ENCODE measurements around the gene EXOC6B.

Gene EXOC6B

DNA sequence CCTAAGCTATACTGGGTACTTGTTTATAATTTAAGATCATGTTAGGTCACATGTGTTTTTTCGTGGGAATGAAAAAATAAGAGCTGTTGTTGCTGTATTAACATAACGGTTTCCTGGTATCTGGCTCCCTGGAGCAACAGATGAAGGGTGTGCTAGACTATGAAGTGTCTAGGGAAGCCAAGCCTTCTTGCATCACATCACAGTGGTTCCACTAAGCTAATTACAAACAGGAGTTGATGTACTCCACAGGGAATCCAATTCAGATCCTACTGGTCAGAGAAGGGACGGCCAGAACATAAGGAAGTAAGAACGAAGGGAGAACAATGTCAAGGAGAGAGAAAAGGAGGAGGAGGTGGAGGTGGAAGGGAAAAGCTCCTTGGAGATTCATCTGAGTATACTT, 485.2 kb downstream of the EXOC6B start:
- no peak for DNase-seq

GRCh38 chr2:72338076-72338475, 487.8 kb downstream of the EXOC6B start:
- no peak for DNase-seq

- no peak for DNase-seq
Measured at GRCh38 chr2:72332720-72333119, 493.1 kb downstream of the EXOC6B start.

- no peak for DNase-seq
Measured at GRCh38 chr2:72330652-72331051, 495.2 kb downstream of the EXOC6B start.

DNA sequence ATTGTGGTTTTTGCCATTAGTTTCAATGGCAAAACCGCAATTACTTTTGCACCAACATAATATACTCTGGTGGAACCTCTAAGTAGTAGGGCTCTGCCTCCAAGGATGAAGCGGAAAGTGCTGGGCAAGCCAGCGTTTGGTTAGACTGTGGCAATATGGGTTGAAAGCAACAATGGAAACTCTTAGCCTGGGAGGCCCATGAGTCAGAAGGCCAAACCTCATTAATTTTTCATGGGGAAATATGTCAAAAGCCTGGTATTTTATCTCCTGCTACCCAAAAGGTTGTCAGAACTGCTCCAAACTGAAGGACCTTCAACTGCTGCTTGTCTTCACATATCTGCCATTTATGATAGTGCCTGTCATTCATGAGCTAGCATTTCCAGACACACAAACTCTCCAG, 499.1 kb downstream of the EXOC6B start:
- no peak for DNase-seq

- no peak for DNase-seq
Measured at GRCh38 chr2:72325592-72326422, 500.0 kb downstream of the EXOC6B start.

- no peak for DNase-seq
Measured at GRCh38 chr2:72316774-72317173, 509.1 kb downstream of the EXOC6B start.

- DNase-seq = no peak
Measured at GRCh38 chr2:72300147-72300684, 525.6 kb downstream of the EXOC6B start.

DNA sequence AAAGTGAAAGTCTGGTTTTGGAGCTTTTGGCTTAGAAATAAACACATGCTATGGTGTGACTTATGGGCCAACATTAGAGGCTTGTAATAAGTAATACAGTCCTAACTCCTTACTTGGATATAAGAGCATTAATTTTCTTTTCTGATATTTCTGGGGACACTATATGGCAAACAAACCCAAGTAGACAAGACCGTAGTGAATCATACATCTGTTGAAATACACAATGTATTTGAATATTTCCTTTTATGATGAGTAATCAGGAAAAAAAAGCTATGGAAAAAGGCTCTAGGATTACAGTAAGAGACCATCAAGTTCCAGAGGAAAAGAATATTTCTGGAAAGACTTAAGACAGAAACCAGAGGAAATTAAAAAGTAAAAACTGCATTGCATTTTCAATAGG, 532.2 kb downstream of the EXOC6B start:
- DNase-seq = no peak

DNA sequence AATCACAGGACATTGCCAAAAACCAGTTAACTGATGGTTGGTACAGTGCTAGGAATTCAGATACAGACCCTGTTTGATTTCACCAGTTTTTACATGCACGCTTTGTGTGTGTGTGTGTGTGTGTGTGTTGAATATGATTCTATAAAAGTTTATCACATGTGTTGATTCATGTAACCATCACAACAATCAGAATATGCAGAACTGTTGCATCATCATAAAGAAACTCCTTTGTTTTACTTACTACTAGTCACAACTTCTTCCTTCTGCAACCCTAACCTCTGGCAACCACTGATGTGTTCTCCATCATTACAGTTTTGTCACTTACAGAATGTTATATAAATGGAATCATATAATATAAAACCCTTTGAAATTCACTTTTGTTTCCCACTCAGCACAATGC, 533.4 kb downstream of the EXOC6B start:
- DNase-seq = no peak

- DNase-seq = no peak
Measured at GRCh38 chr2:72291059-72291458, 534.8 kb downstream of the EXOC6B start.

DNA sequence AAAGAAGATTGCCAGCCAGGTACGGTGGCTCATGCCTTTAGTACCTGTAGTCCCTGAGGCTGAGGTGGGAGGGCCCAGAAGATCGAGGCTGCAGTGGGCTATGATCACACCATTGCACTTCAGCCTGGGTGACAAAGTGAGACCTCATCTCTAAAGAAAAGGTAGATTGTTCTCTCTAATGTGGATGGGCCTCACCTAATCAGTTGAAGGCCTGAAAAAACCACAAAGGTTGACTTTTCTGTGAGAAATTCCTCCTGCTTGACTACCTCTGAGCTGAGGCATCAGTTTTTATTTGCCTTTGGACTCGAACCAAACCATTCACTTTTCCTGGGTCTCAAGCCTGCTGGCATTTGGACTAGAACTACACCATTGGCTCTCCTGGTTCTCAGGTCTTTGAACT, 536.1 kb downstream of the EXOC6B start:
- DNase-seq = no peak

DNA sequence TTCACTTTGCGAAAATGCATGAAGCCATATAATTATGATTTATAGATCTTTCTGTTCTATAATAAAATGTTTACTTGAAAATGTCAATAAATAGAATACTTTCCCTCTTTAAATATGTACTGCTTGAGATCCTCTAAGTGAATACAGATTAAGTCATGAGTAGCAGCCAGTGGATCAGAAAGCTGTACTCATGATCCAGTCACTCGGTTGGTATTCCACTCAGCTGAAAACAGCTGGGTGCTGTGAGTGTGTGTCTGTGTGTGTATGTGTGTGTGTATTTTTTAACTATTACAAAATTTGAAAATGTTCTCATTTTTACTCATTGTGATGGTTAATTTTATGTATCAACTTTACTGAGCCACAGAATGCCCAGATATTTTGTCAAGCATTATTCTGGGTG, 536.5 kb downstream of the EXOC6B start:
- no peak for DNase-seq

GRCh38 chr2:72278046-72278445, 547.8 kb downstream of the EXOC6B start:
- no peak for DNase-seq

DNA sequence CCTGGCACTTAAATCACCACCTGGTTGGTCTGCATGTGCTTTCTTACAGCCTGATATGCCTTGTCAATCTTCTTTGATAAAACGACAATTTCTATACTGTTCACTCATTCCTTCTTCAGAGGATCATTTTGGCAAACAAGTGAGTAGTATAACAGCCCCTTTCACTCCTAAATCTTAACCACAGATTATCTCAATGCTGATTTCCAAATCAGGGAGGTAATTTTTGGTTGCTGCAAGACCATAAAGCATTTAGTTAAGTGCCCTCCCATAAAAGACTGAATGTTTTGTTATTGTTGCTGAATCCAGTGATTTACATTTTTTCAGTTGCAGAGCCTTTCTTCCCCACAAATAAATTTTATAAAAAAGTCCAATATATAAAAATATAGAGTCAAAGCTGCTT, 549.0 kb downstream of the EXOC6B start:
- DNase-seq = no peak

GRCh38 chr2:72276356-72276755, 549.5 kb downstream of the EXOC6B start:
- DNase-seq = no peak

- no peak for DNase-seq
Measured at GRCh38 chr2:72275084-72275483, 550.7 kb downstream of the EXOC6B start.

DNA sequence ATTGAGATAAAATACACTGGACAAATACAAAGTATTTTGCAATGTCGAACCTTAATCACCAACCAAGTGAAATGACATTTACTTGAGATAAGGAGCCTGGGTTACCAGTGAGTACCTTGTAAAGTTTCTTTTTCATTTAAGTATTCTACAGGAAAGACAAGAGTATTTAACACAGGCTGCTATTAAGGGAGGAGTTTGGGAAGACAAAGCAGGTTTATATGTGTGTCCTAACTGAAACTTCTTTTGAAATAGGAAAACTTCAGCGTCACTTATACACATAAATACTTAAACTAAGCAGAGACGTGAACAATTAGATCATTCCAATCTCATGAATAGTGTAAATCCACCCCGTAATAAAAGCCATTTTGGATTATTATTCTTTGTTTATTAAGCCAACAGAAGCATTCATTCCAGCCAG, 551.4 kb downstream of the EXOC6B start:
- no peak for DNase-seq

GRCh38 chr2:72273384-72273783, 552.4 kb downstream of the EXOC6B start:
- DNase-seq = no peak

DNA sequence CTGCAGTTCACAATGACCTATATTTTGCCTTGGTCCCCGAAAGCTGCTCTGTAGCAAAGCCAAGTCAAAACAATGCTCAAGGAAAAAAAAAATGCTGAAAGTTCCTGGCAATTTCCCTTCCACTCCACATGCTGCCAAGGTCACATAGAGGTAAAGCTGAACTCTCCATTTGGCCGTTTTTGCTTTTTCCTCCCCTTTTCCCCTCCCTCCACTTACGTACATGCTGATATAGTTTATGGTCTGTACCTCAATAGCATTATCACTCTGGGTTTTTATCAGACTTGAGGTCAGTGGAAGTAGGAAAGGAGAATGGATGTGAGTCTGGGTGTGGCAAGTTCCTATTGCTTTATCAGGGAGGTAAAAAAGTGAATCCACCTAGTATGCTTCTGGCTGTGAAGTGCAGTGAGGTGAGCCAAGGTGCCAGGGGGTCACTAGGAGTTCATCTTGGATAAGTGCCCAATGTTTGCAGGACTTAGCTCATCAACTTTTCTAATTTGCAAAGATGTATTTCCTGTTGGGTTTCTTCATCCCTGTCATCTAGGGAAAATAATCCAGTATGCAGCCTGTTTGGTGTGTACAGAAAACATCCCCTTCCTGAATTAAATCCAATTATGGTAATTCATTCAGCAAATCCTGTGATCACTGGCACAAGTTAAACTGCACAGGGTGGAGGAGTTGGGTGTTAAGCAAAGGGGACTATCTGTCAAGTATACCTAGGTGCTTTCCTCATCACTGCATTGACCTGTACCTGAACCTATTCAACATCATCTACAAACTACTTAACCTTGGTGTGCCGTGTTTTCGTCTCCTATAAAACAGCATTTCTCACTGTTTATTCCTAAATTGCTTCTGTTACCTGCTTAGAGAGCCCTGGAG, 553.8 kb downstream of the EXOC6B start:
- DNase-seq = no peak

- DNase-seq = no peak
Measured at GRCh38 chr2:72271276-72271614, 554.6 kb downstream of the EXOC6B start.

- no peak for DNase-seq
Measured at GRCh38 chr2:72270556-72271275, 555.1 kb downstream of the EXOC6B start.

DNA sequence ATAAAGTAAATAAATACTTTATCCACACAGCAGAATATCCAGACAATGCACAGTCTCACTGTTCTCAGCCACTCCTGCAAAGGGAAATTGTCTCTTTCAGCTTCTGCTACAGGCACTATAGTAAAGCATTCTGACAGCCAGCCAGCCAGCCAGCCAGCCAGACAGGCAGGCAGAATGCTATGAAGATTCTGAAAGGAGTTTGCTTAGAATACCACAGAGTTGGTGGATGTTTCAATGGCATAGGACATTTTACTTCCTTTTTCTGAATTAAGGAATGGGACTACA, 562.1 kb downstream of the EXOC6B start:
- DNase-seq = no peak
